Psoas muscle (tissue), 8 donors: ENCODE data around the gene ZNF117. TPM values are rescaled to one million over a fixed set of nuclear protein-coding genes. Genes with fewer than 3 reads are reported as not detected.

Source experiments
- ATAC-seq, 4 donors: fragments of 200-7000 bp; cut with Tn5 transposase; one replicate each; pipeline ENCODE4 v1.9.1; 2020; ENCODE audit warnings: moderate library complexity in 3 of 4, mild to moderate bottlenecking in 2 of 4
- DNase-seq, 2 donors: peaks; one replicate each; pipeline ENCODE4 v3.0.0-alpha.2; 2020
- H3K27ac ChIP-seq: fragments of 200-600 bp; one replicate; pipeline ENCODE4 v1.8.0; 2022
- H3K27me3 ChIP-seq, 3 donors: fragments of 200-600 bp in 1 of 3; one replicate each; pipeline versions ENCODE4 v1.6.1 to v1.8.0; 2013 to 2022; ENCODE audit warnings: low read length in 2 of 3, mild to moderate bottlenecking in 2 of 3, moderate library complexity in 1 of 3; ENCODE audit not compliant: insufficient read depth in 3 of 3
- H3K36me3 ChIP-seq, 2 donors: fragments of 200-600 bp in 1 of 2; one replicate each; pipeline versions ENCODE4 v1.6.1 to v1.8.0; 2013 to 2022; ENCODE audit warnings: low read depth in 1 of 2, mild to moderate bottlenecking in 1 of 2, moderate library complexity in 1 of 2; ENCODE audit not compliant: insufficient read depth in 1 of 2
- H3K4me1 ChIP-seq: fragments of 200-600 bp; one replicate; pipeline ENCODE4 v1.8.0; 2022
- H3K4me3 ChIP-seq: fragments of 200-600 bp; one replicate; pipeline ENCODE4 v1.8.0; 2022; ENCODE audit warnings: mild to moderate bottlenecking
- H3K9me3 ChIP-seq: fragments of 200-600 bp; one replicate; pipeline ENCODE4 v1.8.0; 2022
- WGBS, 3 donors: extraction: QIAGEN DNeasy Blood & Tissue Kit; methylation state at CpG; one replicate each; pipeline versions ENCODE4 v1.1.6 to v1.1.7; 2013; 5-methylcytosine and 5-hydroxymethylcytosine counted together
- intact Hi-C, 2 donors: fragments of 100-400 bp; cut with DNase I; formaldehyde crosslinking; loops; one replicate each; pipeline versions ENCODE4 v1.11.0 to v1.14.2; 2022
- polyA plus RNA-seq, 3 donors: library from polyadenylated mRNA; stranded (reverse); fragments of 200-250 nt; gene quantifications; one replicate each; pipeline ENCODE4 v1.2.3, GENCODE V29; 2013
- total RNA-seq, 4 donors: library from RNA; stranded (reverse); fragmentation: NEBNext Ultra II Directional in 2 of 4; extraction: Animal tissue kit (Norgen Biotek cat#: 25700) in 2 of 4; gene quantifications; one replicate each; pipeline versions ENCODE4 v1.2.1 to v1.2.4, GENCODE V29; 2021 to 2023
- TF ChIP-seq, protein P1 (sequence below): fragments of 200-600 bp; IDR thresholded peaks from one replicate; pipeline ENCODE4 v1.8.0; 2022; ENCODE audit warnings: antibody characterized with exemption
- donor health status: healthy with polysubstance abuse.
- donor health status: DM: no; HTN: no; CAD: no; lungs with moderate emphysema.
- donor health status: Bipolar disorder and iron deficiency.
- donor health status: healthy.
- donor health status: DM: yes; HTN: yes; CAD: no.
- donor health status: DM: no; HTN: no; CAD: no.
- donor health status: DM: no; HTN: no; CAD: no.
- donor health status: DM: yes; HTN: yes; CAD: no.

The ZNF117 gene
- total and polyA plus RNA-seq, 7 donors, result 0.58 to 3.2 (median 1.5) TPM

DNA sequence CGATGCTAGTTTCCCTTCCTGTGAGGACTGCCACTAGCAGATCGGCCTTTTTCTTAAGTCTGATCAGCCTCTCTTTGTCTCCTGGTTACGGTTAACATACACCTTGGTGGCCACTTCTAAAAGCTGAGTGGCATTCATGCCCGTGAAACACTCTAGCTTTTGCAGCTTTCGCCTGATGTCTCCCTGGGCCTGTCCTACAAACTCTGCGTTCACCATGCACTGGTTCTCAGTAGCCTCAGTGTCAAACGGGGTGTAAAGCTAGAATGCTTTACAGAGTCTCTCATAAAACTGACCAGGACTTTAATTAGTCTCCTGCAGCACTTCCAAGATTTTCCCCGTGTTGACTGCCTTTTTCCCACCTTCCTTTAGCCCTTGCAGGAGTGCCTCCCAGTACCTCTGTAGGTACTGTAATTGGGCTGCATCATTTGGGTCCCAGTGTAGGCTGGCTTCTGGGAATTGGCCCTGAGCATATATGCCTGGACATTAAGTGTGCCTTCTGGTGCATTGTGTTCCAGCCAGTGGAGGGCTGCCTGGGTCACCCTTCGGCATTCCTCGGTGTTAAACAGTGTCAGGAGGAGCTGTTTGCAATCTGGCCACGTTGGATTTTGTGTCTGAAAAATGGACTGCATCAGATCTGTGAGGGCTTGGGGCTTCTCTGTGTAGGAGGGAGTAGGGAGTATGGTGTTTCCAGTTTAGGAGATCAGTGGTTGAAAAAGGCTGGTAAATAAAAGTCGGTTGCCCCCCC, 6.5 kb upstream of the ZNF117 start:
- 84 to 93% (median 86%) methylated on average over 12 of the region's 12 CpGs for WGBS, 3 donors
- no peaks in the 10 kb centered on the region for H3K27me3 ChIP-seq
- DNase-seq (no peak), ATAC-seq (peak in 2 of 4 donors; percentile 16 to 35)
- intact Hi-C loops, result no loop called here
- peaks cover 10% of the 10 kb centered on the region for H3K4me1 ChIP-seq
- H3K9me3 ChIP-seq, result peaks cover 3% of the 10 kb centered on the region
- TF ChIP-seq, protein P1, sequence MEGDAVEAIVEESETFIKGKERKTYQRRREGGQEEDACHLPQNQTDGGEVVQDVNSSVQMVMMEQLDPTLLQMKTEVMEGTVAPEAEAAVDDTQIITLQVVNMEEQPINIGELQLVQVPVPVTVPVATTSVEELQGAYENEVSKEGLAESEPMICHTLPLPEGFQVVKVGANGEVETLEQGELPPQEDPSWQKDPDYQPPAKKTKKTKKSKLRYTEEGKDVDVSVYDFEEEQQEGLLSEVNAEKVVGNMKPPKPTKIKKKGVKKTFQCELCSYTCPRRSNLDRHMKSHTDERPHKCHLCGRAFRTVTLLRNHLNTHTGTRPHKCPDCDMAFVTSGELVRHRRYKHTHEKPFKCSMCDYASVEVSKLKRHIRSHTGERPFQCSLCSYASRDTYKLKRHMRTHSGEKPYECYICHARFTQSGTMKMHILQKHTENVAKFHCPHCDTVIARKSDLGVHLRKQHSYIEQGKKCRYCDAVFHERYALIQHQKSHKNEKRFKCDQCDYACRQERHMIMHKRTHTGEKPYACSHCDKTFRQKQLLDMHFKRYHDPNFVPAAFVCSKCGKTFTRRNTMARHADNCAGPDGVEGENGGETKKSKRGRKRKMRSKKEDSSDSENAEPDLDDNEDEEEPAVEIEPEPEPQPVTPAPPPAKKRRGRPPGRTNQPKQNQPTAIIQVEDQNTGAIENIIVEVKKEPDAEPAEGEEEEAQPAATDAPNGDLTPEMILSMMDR, result no peak
- no peaks in the 10 kb centered on the region for H3K36me3 ChIP-seq
- peak overlapping the region; percentile 78 for H3K27ac ChIP-seq
- H3K4me3 ChIP-seq, result peak overlapping the region; percentile 36

DNA sequence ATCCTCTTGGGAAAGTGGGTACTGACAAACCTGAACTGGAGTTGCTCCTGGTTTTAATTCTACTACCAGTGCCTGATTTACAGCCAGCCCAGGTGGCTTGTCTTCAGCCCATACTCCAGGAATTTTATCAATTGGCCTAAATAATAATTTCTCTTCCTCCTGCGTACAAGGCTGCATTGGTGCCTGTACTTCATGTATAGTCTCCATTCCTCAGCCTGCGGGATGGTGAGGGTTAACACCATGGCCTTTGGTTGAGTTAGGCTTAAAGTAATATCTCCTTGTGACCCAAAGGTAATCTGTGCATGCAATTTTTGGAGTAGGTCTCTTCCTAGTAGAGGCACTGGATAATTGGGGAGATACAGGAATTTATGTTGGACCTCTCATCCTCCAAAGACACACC, 5.5 kb upstream of the ZNF117 start:
- 96 to 100% (median 98%) methylated on average over 2 of the region's 2 CpGs for WGBS, 3 donors
- H3K27ac ChIP-seq, result no peak overlapping the region
- H3K27me3 ChIP-seq, result no peaks in the 10 kb centered on the region
- DNase-seq (no peak), ATAC-seq (no peak)
- peaks cover 10% of the 10 kb centered on the region for H3K4me1 ChIP-seq
- intact Hi-C loops, result no loop called here
- TF ChIP-seq, protein P1, result no peak
- no peak overlapping the region for H3K4me3 ChIP-seq
- H3K36me3 ChIP-seq, result no peaks in the 10 kb centered on the region
- peaks cover 3% of the 10 kb centered on the region for H3K9me3 ChIP-seq

DNA sequence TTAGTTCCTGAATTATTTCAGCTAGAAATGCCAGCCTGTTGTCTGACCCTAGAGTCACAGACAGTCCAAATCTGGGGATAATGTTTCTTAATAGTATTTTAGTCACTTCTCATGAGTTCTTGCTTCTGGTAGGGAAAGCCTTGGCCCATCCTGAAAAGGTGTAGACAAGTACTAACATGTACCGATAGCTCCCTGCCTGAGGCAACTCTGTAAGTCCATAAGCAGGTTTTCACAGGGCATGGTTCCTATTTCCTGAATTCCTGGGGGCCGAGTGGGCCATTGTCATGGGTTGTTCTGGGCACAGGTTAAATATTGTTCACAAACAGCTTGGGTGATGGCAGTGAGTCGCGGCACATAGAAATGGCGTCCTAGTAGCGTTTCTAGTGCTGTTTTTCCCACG, 3.1 kb upstream of the ZNF117 start:
- 98 to 99% (median 98%) methylated on average over 7 of the region's 7 CpGs for WGBS, 3 donors
- DNase-seq, result no peak
- Histone ChIP-seq H3K4me3 (no peak overlapping the region), H3K36me3 (no peaks in the 10 kb centered on the region), H3K27ac (no peak overlapping the region), H3K4me1 (peaks cover 10% of the 10 kb centered on the region), H3K27me3 (no peaks in the 10 kb centered on the region), H3K9me3 (peaks cover 10% of the 10 kb centered on the region)
- intact Hi-C loops, result no loop called here
- TF ChIP-seq, protein P1, result no peak
- no peak for ATAC-seq

DNA sequence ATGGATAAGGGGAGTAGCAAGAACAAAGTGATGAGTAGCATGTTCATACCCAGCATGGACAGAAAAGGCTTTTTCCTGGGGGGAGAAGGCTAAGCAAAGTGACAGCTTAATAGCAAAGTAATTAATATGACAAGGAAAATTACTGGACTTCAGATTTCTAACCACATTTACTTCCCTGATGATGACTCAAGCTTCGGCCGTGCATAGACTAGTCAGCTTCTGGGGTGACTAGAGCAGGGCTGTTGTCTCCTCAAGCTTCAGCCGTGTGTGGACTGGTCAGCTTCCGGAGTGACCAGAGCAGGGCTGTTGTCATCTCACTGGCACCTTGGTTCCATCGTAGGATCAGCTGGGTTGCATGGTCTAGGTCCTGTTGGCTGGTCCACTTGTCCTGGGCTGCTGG, 2.1 kb upstream of the ZNF117 start:
- Histone ChIP-seq H3K9me3 (peaks cover 10% of the 10 kb centered on the region), H3K36me3 (no peaks in the 10 kb centered on the region), H3K4me3 (no peak overlapping the region), H3K4me1 (peaks cover 5% of the 10 kb centered on the region), H3K27ac (no peak overlapping the region), H3K27me3 (no peaks in the 10 kb centered on the region)
- 79 to 88% (median 87%) methylated on average over 5 of the region's 5 CpGs for WGBS, 3 donors
- TF ChIP-seq, protein P1, result no peak
- ATAC-seq, result no peak
- DNase-seq, result no peak
- intact Hi-C loops, result no loop called here

DNA sequence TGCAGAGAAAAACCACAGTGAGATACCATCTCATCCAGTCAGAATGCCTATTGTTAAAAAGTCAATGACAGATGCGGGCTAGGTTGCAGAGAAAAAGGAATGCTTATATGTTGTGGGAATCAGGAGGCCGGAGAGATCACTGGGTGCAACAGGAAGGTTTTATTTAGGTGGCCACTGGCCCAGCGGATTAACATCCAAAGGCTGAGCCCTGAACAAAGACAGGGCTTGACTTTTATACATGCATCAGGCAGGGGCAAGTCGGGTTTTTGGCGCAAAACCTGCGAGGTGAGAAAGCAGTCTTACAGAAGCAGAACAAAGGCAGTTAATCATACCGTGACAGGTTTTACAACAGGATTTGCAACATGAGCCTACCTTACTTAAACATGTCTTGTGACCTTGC, 620 bp downstream of the ZNF117 start:
- no peak overlapping the region for H3K4me3 ChIP-seq
- H3K4me1 ChIP-seq, result no peaks in the 10 kb centered on the region
- H3K9me3 ChIP-seq, result peaks cover 10% of the 10 kb centered on the region
- intact Hi-C loops, result no loop called here
- H3K27me3 ChIP-seq, result no peaks in the 10 kb centered on the region
- no peak overlapping the region for H3K27ac ChIP-seq
- H3K36me3 ChIP-seq, result no peaks in the 10 kb centered on the region
- 79 to 80% (median 80%) methylated on average over 7 of the region's 7 CpGs for WGBS, 3 donors
- DNase-seq (no peak), ATAC-seq (peak in 2 of 4 donors; percentile 43 to 59)
- TF ChIP-seq, protein P1, result no peak
